Naive thymus-derived CD4-positive, alpha-beta T cell (primary cell): ENCODE data around the gene TIMP3. TPM values are rescaled to one million over a fixed set of nuclear protein-coding genes. Genes with fewer than 3 reads are reported as not detected.

Source experiments
- ATAC-seq: fragments of 150-1000 bp; cut with Tn5 transposase; 2 replicates; pipeline ENCODE4 v1.10.0; 2021; ENCODE audit warnings: mild to moderate bottlenecking, moderate library complexity
- CTCF ChIA-PET: fragments of 350-600 bp; sonication (Branson Sonifier 250); formaldehyde crosslinking; loops from one replicate; lab custom pipeline; 2021; ENCODE audit warnings: antibody characterized with exemption; lab: Charles Lee
- POLR2A ChIA-PET: fragments of 350-600 bp; sonication (Branson Sonifier 250); formaldehyde crosslinking; loops from one replicate; lab custom pipeline; 2021; ENCODE audit warnings: antibody characterized with exemption, inconsistent platforms; lab: Charles Lee
- DNase-seq, 9 donors: peaks; one replicate each; pipeline versions ENCODE4 v3.0.0 to v3.0.0-alpha.2; 2020 to 2022; ENCODE audit warnings: mixed read lengths in 1 of 9
- H3K27ac ChIP-seq: one replicate; pipeline ENCODE4 v1.7.0; 2013; ENCODE audit warnings: mild to moderate bottlenecking, low read depth, low read length, moderate library complexity
- H3K27me3 ChIP-seq, 2 donors: one replicate each; pipeline ENCODE4 v1.7.0; 2013; ENCODE audit warnings: low read length in 2 of 2, mild to moderate bottlenecking in 2 of 2, moderate library complexity in 2 of 2; ENCODE audit not compliant: control insufficient read depth in 2 of 2, insufficient read depth in 2 of 2
- H3K36me3 ChIP-seq, 3 experiments: 1 replicate in 2 of 3; 2 replicates in 1 of 3; pipeline ENCODE4 v1.7.0; 2013; ENCODE audit warnings: low read length in 3 of 3, mild to moderate bottlenecking in 3 of 3, moderate library complexity in 1 of 3; ENCODE audit not compliant: insufficient read depth in 3 of 3, control insufficient read depth in 2 of 3
- H3K4me1 ChIP-seq, 2 donors: one replicate each; pipeline ENCODE4 v1.7.0; 2013; ENCODE audit warnings: low read length in 2 of 2, mild to moderate bottlenecking in 2 of 2, moderate library complexity in 1 of 2; ENCODE audit not compliant: control insufficient read depth in 2 of 2, insufficient read depth in 2 of 2
- H3K4me3 ChIP-seq: 2 replicates; pipeline ENCODE4 v1.7.0; 2013; ENCODE audit warnings: mild to moderate bottlenecking, low read length
- H3K9me3 ChIP-seq, 3 experiments: 1 replicate in 2 of 3; 2 replicates in 1 of 3; pipeline ENCODE4 v1.7.0; 2013; ENCODE audit warnings: low read length in 3 of 3; ENCODE audit not compliant: control insufficient read depth in 2 of 3
- H3K27ac Mint-ChIP-seq, 9 donors: one replicate each; pipeline ENCODE4 v1.8.0; 2020 to 2022; ENCODE audit warnings: mixed read lengths in 9 of 9, mild to moderate bottlenecking in 8 of 9, moderate library complexity in 5 of 9, inconsistent platforms in 2 of 9
- H3K27me3 Mint-ChIP-seq, 5 donors: one replicate each; pipeline ENCODE4 v1.8.0; 2021 to 2022; ENCODE audit warnings: mixed read lengths in 5 of 5, mild to moderate bottlenecking in 1 of 5
- H3K36me3 Mint-ChIP-seq, 5 donors: one replicate each; pipeline ENCODE4 v1.8.0; 2020 to 2022; ENCODE audit warnings: mixed read lengths in 5 of 5, mild to moderate bottlenecking in 3 of 5, inconsistent platforms in 1 of 5
- H3K4me1 Mint-ChIP-seq, 7 donors: one replicate each; pipeline ENCODE4 v1.8.0; 2020 to 2022; ENCODE audit warnings: mixed read lengths in 7 of 7, mild to moderate bottlenecking in 3 of 7, inconsistent platforms in 1 of 7
- H3K4me3 Mint-ChIP-seq, 10 donors: one replicate each; pipeline ENCODE4 v1.8.0; 2020 to 2022; ENCODE audit warnings: mild to moderate bottlenecking in 10 of 10, mixed read lengths in 10 of 10, moderate library complexity in 6 of 10, inconsistent platforms in 2 of 10
- H3K9me3 Mint-ChIP-seq, 11 donors: one replicate each; pipeline ENCODE4 v1.8.0; 2020 to 2022; ENCODE audit warnings: mixed read lengths in 11 of 11, mild to moderate bottlenecking in 4 of 11, inconsistent platforms in 1 of 11, moderate library complexity in 1 of 11
- intact Hi-C, 2 donors: fragments of 100-400 bp; cut with micrococcal nuclease; formaldehyde crosslinking; loops; one replicate each; pipeline ENCODE4 v1.15.1; 2023
- polyA plus RNA-seq, 2 donors: library from polyadenylated mRNA; unstranded; fragments of 300-500 nt; fragmentation: Illumina TruSeq; gene quantifications; one replicate each; pipeline ENCODE4 v1.2.3, GENCODE V29; 2021
- total RNA-seq, 6 experiments: library from RNA in 5 of 6; stranded (reverse) in 5 of 6; gene quantifications; 1 replicate in 5 of 6; 2 replicates in 1 of 6; pipeline ENCODE4 v1.2.3 and lab custom pipeline; 2021 to 2026

The TIMP3 gene
- total and polyA plus RNA-seq, 7 experiments from 2014 or later: 0.05 to 0.95 (median 0.37) TPM; not detected in 3

- no peaks in the 10 kb centered on the region for H3K4me1 Mint-ChIP-seq
- H3K36me3 ChIP-seq: no peaks in the 10 kb centered on the region
- H3K4me3 Mint-ChIP-seq: no peak overlapping the region
- CTCF ChIA-PET: no interaction called here
- H3K27me3 ChIP-seq: no peaks in the 10 kb centered on the region
- H3K36me3 Mint-ChIP-seq: peaks cover 0 to 5% (median 0%) of the 10 kb centered on the region in 5 donors
- no peak overlapping the region for H3K27ac ChIP-seq
- H3K27ac Mint-ChIP-seq: no peak overlapping the region
- peaks cover 0 to 6% (median 5%) of the 10 kb centered on the region in 5 donors for H3K27me3 Mint-ChIP-seq
- peaks cover 0 to 6% (median 0%) of the 10 kb centered on the region in 11 donors for H3K9me3 Mint-ChIP-seq
- DNase-seq: no peak
- ATAC-seq: no peak
- no peaks in the 10 kb centered on the region for H3K9me3 ChIP-seq
- intact Hi-C loops: no loop called here
- no peak overlapping the region for H3K4me3 ChIP-seq
- POLR2A ChIA-PET: no interaction called here
- no peaks in the 10 kb centered on the region for H3K4me1 ChIP-seq
Measured at GRCh38 chr22:32771756-32772155, 29.7 kb upstream of the TIMP3 start.

GRCh38 chr22:32775957-32776356 lies 25.5 kb upstream of the TIMP3 start:
- Mint-ChIP-seq H3K4me3 (no peak overlapping the region), H3K9me3 (peaks cover 0 to 6% (median 0%) of the 10 kb centered on the region in 11 donors), H3K27me3 (peaks cover 0 to 6% (median 5%) of the 10 kb centered on the region in 5 donors), H3K36me3 (peaks cover 0 to 5% (median 0%) of the 10 kb centered on the region in 5 donors), H3K27ac (no peak overlapping the region), H3K4me1 (no peaks in the 10 kb centered on the region)
- ATAC-seq: no peak
- CTCF ChIA-PET: interaction anchor here (0.7 kb wide), 1 partner anchor 15 kb away, joined by 5 read pairs; no protein-coding TSS in a partner anchor
- no peak overlapping the region for H3K4me3 ChIP-seq
- H3K4me1 ChIP-seq: no peaks in the 10 kb centered on the region
- intact Hi-C loops: no loop called here
- POLR2A ChIA-PET: no interaction called here
- H3K27ac ChIP-seq: no peak overlapping the region
- no peak for DNase-seq
- H3K9me3 ChIP-seq: no peaks in the 10 kb centered on the region
- H3K36me3 ChIP-seq: no peaks in the 10 kb centered on the region
- no peaks in the 10 kb centered on the region for H3K27me3 ChIP-seq

DNA sequence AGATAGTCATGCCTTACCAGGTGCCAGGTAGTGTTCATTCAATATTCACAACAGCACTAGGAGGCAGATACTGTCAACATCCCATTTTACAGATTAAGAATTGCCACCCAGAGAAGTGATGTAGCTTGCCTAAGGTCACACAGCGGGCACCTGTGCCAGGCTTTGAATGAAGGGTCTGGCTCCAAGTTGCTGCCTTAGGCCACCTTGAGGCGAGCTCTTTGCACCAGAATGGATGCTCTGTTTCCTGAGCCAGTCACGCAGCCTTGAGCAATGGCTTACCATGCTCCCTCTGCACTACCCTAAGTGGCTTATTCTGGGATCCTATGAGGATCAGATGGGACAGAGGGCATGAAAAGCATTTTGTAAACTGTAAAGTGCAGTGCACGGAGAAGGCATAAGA lies 25.1 kb upstream of the TIMP3 start:
- no peaks in the 10 kb centered on the region for H3K4me1 ChIP-seq
- no peak for ATAC-seq
- Mint-ChIP-seq H3K9me3 (peaks cover 0 to 6% (median 0%) of the 10 kb centered on the region in 11 donors), H3K27me3 (peaks cover 0 to 6% (median 5%) of the 10 kb centered on the region in 5 donors), H3K27ac (no peak overlapping the region), H3K36me3 (peaks cover 0 to 5% (median 0%) of the 10 kb centered on the region in 5 donors), H3K4me3 (no peak overlapping the region), H3K4me1 (no peaks in the 10 kb centered on the region)
- H3K27ac ChIP-seq: no peak overlapping the region
- intact Hi-C loops: no loop called here
- POLR2A ChIA-PET: no interaction called here
- H3K27me3 ChIP-seq: no peaks in the 10 kb centered on the region
- H3K9me3 ChIP-seq: no peaks in the 10 kb centered on the region
- H3K4me3 ChIP-seq: no peak overlapping the region
- no peak for DNase-seq
- CTCF ChIA-PET: no interaction called here
- no peaks in the 10 kb centered on the region for H3K36me3 ChIP-seq

GRCh38 chr22:32776802-32777201 lies 24.7 kb upstream of the TIMP3 start:
- H3K27ac Mint-ChIP-seq: no peak overlapping the region
- Histone ChIP-seq H3K27me3 (no peaks in the 10 kb centered on the region), H3K36me3 (no peaks in the 10 kb centered on the region), H3K4me3 (no peak overlapping the region), H3K9me3 (no peaks in the 10 kb centered on the region), H3K4me1 (no peaks in the 10 kb centered on the region), H3K27ac (no peak overlapping the region)
- intact Hi-C loops: no loop called here
- ATAC-seq: no peak
- peaks cover 0 to 6% (median 5%) of the 10 kb centered on the region in 5 donors for H3K27me3 Mint-ChIP-seq
- H3K4me3 Mint-ChIP-seq: no peak overlapping the region
- no peak for DNase-seq
- CTCF ChIA-PET: interaction anchor here (1.2 kb wide), 1 partner anchor 19 kb away, joined by 3 read pairs; no protein-coding TSS in a partner anchor
- POLR2A ChIA-PET: no interaction called here
- no peaks in the 10 kb centered on the region for H3K4me1 Mint-ChIP-seq
- H3K9me3 Mint-ChIP-seq: peaks cover 0 to 6% (median 0%) of the 10 kb centered on the region in 11 donors
- peaks cover 0 to 5% (median 0%) of the 10 kb centered on the region in 5 donors for H3K36me3 Mint-ChIP-seq

DNA sequence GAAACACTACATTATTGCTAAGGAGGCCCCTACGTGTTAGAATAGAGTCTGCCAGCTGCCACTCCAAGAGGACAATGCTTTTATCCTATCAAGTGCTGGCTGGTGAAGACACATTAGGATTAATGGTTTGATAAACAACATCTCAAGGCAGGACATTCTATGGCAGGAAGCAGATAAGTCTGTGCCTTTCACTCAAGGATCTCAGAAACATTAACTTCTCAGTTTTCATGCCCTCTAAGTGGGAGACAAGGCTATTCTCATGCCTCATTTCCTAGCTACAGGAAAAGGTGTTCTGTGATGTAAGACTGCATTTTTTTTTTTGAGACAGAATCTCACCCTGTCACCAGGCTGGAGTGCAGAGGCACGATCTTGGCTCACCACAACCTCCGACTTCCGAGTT lies 23.5 kb upstream of the TIMP3 start:
- no peak overlapping the region for H3K27ac ChIP-seq
- H3K4me1 ChIP-seq: no peaks in the 10 kb centered on the region
- no peaks in the 10 kb centered on the region for H3K4me1 Mint-ChIP-seq
- DNase-seq (no peak), ATAC-seq (no peak)
- H3K36me3 ChIP-seq: no peaks in the 10 kb centered on the region
- intact Hi-C loops: no loop called here
- ChIA-PET POLR2A (no interaction called here), CTCF (interaction anchor here (1.2 kb wide), 1 partner anchor 18 kb away, joined by 3 read pairs; no protein-coding TSS in a partner anchor)
- no peak overlapping the region for H3K27ac Mint-ChIP-seq
- H3K27me3 ChIP-seq: no peaks in the 10 kb centered on the region
- peaks cover 0 to 6% (median 4%) of the 10 kb centered on the region in 5 donors for H3K27me3 Mint-ChIP-seq
- peaks cover 0 to 6% (median 0%) of the 10 kb centered on the region in 11 donors for H3K9me3 Mint-ChIP-seq
- no peak overlapping the region for H3K4me3 Mint-ChIP-seq
- no peaks in the 10 kb centered on the region for H3K9me3 ChIP-seq
- H3K36me3 Mint-ChIP-seq: peaks cover 0 to 5% (median 0%) of the 10 kb centered on the region in 5 donors
- no peak overlapping the region for H3K4me3 ChIP-seq

- no peaks in the 10 kb centered on the region for H3K27me3 ChIP-seq
- H3K36me3 ChIP-seq: no peaks in the 10 kb centered on the region
- no peaks in the 10 kb centered on the region for H3K9me3 ChIP-seq
- POLR2A ChIA-PET: no interaction called here
- no peak for ATAC-seq
- Mint-ChIP-seq H3K4me1 (no peaks in the 10 kb centered on the region), H3K4me3 (no peak overlapping the region), H3K9me3 (no peaks in the 10 kb centered on the region), H3K27ac (no peak overlapping the region), H3K27me3 (peaks cover 0 to 4% (median 0%) of the 10 kb centered on the region in 5 donors), H3K36me3 (no peaks in the 10 kb centered on the region)
- no peak overlapping the region for H3K27ac ChIP-seq
- H3K4me3 ChIP-seq: no peak overlapping the region
- CTCF ChIA-PET: no interaction called here
- intact Hi-C loops: no loop called here
- no peaks in the 10 kb centered on the region for H3K4me1 ChIP-seq
- DNase-seq: no peak
Measured at GRCh38 chr22:32780726-32781310, 20.7 kb upstream of the TIMP3 start.

- Mint-ChIP-seq H3K4me3 (no peak overlapping the region), H3K9me3 (no peaks in the 10 kb centered on the region), H3K27ac (no peak overlapping the region), H3K4me1 (no peaks in the 10 kb centered on the region), H3K36me3 (no peaks in the 10 kb centered on the region), H3K27me3 (peaks cover 0 to 3% (median 0%) of the 10 kb centered on the region in 5 donors)
- H3K4me1 ChIP-seq: no peaks in the 10 kb centered on the region
- H3K4me3 ChIP-seq: no peak overlapping the region
- H3K27ac ChIP-seq: no peak overlapping the region
- intact Hi-C loops: no loop called here
- ChIA-PET CTCF (no interaction called here), POLR2A (no interaction called here)
- DNase-seq (no peak), ATAC-seq (no peak)
- no peaks in the 10 kb centered on the region for H3K36me3 ChIP-seq
- H3K9me3 ChIP-seq: no peaks in the 10 kb centered on the region
- H3K27me3 ChIP-seq: no peaks in the 10 kb centered on the region
Measured at GRCh38 chr22:32781695-32782094, 19.8 kb upstream of the TIMP3 start.
